C1 segment of cervical spinal cord (tissue), 14 donors: ENCODE measurements around the gene RNF208.
"Not testable (repeated sequence)": the region's sequence is repeated elsewhere in the genome, so short reads cannot be mapped to it uniquely, and the experiment has no call there.

ENCODE experiments used
- DNase-seq, 14 donors: peaks; one replicate each; lab custom pipeline; 2025; lab: John Stamatoyannopoulos, UW

RNF208 gene

GRCh38 chr9:137240318-137240840 is 18.3 kb upstream of the RNF208 start:
- DNase-seq: peak in 12 of 14 donors; percentile 56 to 88 (median 83)

GRCh38 chr9:137239541-137240200 is 17.6 kb upstream of the RNF208 start:
- not testable (repeated sequence) for DNase-seq

- DNase-seq: peak in 9 of 14 donors; percentile 33 to 77 (median 56)
Measured at GRCh38 chr9:137237759-137238726, 16.0 kb upstream of the RNF208 start.

GRCh38 chr9:137236936-137237421 is 14.9 kb upstream of the RNF208 start:
- peak in 1 of 14 donors; percentile 30 for DNase-seq

GRCh38 chr9:137236238-137236935 is 14.3 kb upstream of the RNF208 start:
- DNase-seq: peak; percentile 10 to 81 (median 56)

- DNase-seq: no peak
Measured at GRCh38 chr9:137235424-137236237, 13.6 kb upstream of the RNF208 start.

- DNase-seq: no peak
Measured at GRCh38 chr9:137234758-137235423, 12.9 kb upstream of the RNF208 start.

- DNase-seq: no peak
Measured at GRCh38 chr9:137234055-137234697, 12.1 kb upstream of the RNF208 start.

- DNase-seq: no peak
Measured at GRCh38 chr9:137233143-137233980, 11.3 kb upstream of the RNF208 start.

GRCh38 chr9:137232510-137232909 is 10.5 kb upstream of the RNF208 start:
- DNase-seq: no peak

- no peak for DNase-seq
Measured at GRCh38 chr9:137232101-137232500, 10.1 kb upstream of the RNF208 start.

GRCh38 chr9:137231372-137232039 is 9.5 kb upstream of the RNF208 start:
- DNase-seq: no peak

GRCh38 chr9:137230705-137231371 is 8.8 kb upstream of the RNF208 start, which contains the start of gene SLC34A3:
Gene SLC34A3, plus strand, starts transcription at chr9:137230901. Its CDS starts 802 bp downstream, at chr9:137231703.
- no peak for DNase-seq

- no peak for DNase-seq
Measured at GRCh38 chr9:137229903-137230704, 8.1 kb upstream of the RNF208 start.

- no peak for DNase-seq
Measured at GRCh38 chr9:137228968-137229896, 7.2 kb upstream of the RNF208 start.
